ENCODE measurements around the gene REG1B.

Gene REG1B, protein sequence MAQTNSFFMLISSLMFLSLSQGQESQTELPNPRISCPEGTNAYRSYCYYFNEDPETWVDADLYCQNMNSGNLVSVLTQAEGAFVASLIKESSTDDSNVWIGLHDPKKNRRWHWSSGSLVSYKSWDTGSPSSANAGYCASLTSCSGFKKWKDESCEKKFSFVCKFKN

DNA sequence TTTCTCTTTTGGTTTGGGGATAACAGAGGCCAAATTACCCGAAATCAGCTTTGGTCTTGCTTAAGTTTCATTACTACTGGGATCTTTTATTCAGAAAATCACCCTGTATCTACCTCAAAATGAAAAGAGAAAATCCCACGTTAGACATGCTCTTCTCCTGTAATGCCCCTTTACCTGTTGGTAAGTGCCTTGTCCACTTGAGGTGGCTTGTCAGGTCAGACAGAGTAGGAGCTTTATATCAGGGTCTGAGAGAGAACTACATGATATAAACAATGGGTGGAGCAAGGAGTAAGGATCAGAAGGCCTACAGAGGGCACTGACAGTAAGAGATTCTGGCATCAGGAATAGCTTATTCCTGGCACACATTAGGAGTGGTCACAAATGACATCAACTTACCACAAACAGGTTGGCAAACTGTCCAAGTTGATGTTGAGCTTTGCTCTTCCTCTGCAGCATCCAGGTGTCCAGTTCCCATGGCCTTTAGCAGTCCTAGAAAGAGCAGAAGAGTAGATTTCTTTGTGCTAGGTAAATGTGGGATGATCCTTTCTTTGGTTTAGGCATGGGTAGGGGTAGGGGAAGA lies at the start of gene REG1B:
Gene REG1B (minus strand): TSS at position 209 of the 580 bp plus-strand sequence. CDS start 381 bp downstream, outside the sequence.
- no peak for DNase-seq (ENCODE audit: low spot score)

DNA sequence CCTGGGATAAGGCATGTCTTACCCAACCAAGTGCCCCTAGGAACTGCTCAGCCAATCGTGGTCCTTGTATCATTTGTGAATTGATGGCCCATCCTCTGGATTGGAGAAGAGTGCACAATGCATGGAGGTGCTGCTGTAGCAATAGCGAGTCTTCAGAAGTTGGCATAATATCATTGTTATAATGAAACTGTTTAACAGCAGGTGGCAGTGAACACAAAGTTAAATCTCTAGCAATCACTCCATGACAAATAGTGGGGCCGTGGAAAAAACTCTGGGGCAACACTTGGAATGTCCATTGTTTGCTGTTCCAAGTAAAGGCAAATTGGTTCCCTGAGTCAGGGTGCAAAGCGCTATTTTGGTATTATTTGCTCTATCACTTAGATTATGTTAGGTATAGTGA lies 43.9 kb upstream of the REG1B start:
- no peak for DNase-seq (ENCODE audit: low spot score)

DNA sequence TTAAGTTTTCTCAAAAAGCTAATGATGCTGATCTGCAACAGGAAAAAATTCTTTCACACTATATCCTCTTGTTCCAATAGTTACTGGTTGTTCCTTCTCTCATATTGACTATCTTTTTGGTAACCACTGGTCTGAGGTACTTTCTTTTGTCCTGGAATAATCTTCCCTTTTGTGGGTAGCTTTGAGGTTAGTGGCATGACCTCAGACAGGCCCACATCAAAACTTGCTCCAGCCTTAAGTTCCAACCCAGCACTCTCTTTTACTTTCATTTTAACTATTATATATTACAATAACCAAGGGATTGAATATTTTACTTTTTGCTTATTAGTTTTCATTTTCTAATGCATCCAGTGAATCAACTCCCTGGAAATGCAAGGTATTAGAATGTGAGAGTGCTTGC lies 42.0 kb upstream of the REG1B start:
- no peak for DNase-seq (ENCODE audit: low spot score)

DNA sequence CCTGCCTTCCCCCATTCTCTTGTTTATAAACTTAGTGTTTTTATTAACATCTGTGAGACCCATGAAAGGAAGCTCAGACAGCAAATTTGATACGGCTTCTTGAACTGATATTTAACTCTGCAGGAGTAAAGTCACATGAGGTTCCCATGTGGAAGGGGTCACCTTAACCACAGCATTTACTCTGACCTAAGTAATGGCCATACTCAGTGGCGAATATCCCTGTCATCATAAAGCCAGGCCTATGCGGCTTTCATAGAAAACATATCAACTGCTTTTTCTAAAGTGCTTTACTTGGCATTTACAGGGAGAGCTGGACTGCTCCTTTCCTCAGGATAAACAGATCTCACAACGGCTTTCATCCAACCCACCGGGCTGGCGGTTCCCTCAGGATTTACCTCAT lies 41.5 kb upstream of the REG1B start:
- no peak for DNase-seq (ENCODE audit: low spot score)

DNA sequence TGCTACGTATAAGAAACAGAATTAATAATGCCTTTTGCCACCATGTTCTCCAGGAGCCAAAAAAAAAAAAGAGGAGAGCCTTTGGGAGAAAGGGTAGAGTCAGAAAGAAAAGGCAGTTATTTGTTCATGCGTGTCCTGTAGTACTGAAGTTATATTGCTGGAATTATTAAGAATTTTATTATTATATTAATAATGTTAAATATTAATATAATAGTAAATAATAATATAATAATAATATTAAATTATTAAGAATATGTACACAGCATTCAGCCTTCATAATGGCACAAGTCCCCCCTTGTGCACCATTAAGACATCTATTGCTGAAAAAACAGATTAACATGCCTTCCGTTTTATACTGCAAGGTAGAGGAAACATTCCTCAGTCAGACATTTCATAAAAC lies 40.6 kb upstream of the REG1B start:
- DNase-seq (ENCODE audit: low spot score), result no peak

DNA sequence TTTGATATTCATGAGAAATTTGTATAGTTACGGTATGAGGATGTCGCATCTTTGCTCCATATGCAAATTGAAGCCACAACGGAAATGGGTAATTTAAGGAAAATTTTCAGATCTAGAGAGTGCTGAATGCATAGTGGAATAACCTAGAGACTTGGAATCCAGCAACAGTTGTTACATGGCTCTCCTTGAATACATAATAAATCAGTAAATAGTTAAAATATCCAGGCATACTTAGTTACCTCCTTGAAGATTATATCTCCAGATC lies 37.9 kb upstream of the REG1B start:
- DNase-seq (ENCODE audit: low spot score), result no peak

DNA sequence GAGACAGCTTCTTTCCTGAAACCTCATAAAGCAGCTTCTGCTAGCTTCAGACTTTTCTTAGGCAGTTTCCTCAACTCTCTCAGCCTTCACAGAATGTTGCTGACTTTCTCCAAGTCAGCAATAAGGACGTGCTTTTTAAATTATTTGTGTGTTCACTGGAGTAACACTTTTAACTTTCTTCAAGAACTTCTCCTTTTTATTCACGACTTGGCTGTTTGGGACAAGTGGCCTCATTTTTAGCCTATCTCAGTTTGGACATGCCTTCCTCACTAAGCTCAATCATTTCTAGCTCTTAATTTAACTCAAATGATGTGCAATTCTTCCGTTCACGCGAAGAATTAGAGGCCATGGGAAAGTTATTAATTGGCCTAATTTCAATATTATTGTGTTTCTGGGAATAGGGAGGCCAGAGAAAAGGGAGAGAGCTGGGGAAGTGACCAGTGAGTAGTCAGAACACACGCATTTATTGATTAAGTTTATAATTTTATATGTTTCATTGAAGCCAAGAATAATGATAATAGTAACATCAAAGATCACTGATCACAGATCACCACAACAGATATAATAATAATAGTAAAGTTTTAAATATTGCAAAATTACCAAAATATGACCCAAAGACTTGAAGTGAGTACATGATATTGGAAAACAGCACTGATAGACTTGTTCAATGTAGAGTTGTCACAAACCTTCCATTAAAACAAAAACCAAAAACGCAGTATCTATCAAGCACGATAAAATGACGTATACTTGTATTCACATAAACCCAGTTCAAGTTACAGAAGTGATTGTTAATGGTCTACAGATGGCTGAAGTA lies 37.3 kb upstream of the REG1B start:
- DNase-seq (ENCODE audit: low spot score), result no peak

DNA sequence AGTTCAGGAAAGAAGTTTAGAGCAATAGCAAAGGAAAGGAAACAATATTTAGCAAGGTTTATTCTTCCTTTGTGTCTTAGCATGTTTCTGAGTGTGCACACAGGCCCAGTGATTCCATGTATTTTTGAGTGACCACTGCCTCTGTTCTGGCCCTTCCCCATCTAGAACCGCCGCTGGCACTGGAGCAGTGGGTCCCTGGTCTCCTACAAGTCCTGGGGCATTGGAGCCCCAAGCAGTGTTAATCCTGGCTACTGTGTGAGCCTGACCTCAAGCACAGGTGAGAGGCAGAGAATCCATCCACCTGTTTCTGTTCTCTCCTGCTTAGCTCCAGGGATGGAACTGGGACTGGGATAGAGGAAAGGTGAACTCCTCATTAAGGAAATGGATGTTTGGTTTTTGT lies 34.9 kb upstream of the REG1B start:
- DNase-seq (ENCODE audit: low spot score), result no peak

DNA sequence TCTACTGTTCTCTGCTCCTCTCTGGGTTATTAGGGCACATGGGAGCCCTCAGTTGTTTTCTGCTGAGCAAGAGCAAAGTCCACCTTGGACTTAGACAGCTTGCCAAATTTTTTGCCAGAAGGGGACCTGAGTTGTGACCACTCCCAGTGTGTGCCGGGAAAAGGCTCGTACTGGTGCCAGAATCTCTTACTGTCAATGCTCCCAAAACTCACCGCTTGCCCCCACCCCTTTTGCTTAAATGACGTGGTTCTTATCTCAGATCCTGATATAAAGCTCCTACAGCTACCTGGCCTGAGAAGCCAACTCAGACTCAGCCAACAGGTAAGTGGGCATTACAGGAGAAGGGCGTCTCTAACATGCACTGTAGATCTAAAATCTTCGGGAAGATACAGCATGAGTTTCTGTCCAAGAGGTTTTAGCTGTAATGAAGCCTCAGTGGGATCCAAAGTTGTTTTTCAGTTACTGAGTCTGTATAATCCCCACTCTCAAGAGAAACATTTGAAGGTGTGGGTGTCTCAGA lies 32.5 kb upstream of the REG1B start, which contains the start of gene REG1A:
Gene REG1A (plus strand): TSS at position 295 of the 520 bp plus-strand sequence. CDS start 374 bp downstream, outside the sequence.
- DNase-seq (ENCODE audit: low spot score), result no peak

DNA sequence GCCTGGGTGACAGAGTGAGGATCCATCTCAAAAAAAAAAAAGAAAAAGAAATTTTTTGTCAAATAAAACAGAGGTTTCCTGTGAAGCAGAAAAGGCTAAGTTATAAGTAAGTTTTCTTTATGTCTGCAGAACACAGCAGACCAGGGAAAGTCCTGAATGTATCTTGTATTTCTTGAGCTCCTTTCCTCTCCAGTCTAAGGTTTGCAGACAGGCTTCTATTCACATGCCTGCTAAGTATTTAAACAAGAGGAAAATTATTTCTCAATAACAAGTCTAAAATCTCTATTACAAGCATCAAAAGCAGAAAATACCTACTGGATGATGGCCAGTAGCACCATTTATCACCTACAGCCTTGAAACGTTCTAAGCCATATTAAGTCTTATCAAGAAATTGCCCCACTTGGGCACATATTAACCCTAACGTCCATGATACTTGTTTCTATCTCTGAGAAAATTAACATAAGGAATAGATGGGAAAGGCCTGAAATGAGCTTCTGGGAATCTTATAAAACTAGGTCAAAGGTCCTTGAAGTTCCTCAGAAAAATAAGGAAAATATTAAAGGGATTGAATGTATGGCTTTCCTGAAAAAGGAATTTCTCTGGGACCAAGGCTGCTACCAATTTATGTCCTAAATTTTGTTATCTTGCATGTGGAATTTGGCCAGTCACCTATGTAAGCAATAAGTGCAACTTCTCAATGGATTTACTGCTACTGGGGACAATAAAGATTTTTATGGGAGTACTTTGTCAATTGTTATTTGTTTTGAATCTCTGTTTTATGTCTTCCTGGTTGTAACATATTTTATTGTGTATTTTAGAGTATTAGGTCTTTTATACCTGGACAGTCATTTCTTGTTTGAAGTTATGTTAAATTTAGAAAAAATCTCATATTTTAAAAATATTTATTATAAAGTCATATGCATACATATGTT lies 29.5 kb upstream of the REG1B start:
- peak; percentile 23 for DNase-seq (ENCODE audit: low spot score)

DNA sequence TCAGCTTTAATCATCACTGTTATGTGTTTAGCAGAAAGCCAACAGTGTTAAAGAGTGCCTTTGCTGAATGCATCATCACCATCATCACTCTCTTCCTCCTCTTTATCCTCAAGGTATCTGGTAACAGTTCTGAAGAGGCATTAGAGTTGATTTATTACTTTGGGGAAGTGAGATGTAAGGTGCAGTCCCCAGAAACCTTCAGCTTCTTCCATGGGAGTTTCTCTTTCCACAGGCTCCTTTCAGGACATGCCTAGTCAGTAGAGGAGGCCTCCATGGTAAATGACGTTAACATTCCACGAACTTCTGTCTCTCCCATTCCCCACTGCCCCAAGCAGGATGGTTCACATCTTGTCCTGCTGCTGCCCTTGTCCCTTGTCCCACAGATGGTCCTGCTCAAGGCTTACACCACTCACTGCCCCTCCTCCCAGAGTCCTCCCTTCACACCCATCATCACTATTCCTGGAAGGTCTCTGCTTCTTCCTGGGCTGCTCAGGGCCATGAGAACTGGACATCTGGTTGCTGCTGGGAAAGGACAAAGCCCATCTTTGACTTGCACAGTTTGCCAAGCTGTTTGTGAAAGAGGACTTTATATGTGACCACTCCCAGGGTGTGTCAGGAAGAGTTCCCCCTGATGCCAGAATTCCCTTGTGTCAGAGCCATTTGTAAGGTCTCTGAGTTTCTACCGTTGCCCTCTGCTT lies 27.2 kb upstream of the REG1B start:
- no peak for DNase-seq (ENCODE audit: low spot score)

DNA sequence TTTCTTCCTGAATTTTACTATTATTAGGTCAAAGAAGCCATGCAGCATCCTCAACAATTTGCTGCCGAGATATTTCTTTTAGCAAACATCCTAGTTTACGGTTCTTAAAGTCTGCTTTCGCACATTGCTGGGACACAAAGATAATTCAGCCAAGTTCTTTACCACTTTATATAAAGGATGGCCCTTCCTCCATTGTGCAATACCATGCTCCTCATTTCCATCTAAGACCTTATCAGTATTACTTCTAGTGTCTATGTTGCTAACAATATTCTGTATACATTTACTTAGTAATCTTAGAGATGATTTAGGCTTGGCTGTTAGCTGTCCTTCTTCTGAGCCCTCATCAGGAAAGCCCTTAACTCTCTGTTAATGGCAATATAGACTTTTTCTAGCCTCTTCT lies 24.5 kb upstream of the REG1B start:
- DNase-seq (ENCODE audit: low spot score), result no peak

DNA sequence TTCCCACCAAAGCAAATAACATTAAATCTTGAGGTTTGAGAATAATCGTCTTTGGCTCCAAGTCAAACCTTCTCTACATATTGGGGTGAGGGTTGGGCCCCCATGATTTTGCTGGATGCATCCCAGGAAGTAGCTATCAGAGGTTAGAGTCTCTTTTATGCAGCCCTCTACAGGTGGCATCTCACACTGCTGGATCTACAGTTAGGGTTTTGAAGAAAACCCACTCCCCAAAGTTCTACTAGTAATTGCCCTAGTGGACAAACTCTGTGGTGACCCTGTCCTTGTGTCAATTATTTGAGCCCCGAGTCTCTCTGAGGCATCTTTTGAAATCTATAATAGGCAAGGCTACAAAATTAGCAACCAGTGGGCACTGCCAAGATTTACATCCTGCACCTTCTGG lies 17.5 kb upstream of the REG1B start:
- no peak for DNase-seq (ENCODE audit: low spot score)

DNA sequence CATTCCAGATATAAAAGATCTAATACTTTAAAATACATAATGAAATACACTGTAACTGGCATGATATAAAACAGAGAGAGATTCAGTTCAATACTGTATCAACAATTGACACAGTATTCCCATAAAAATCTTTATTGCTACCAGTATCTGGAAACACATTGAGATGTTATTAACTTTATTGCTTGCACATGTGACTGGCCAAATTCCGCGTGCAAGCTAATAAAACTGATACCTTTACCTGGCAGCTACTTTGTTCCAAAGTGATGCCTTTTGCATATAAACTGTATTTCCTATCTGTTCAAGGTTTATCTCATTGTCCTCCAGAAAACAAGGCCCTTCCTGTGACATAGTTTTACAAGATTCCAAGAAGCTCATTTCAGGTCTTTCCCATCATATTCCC lies 15.4 kb upstream of the REG1B start:
- no peak for DNase-seq (ENCODE audit: low spot score)

DNA sequence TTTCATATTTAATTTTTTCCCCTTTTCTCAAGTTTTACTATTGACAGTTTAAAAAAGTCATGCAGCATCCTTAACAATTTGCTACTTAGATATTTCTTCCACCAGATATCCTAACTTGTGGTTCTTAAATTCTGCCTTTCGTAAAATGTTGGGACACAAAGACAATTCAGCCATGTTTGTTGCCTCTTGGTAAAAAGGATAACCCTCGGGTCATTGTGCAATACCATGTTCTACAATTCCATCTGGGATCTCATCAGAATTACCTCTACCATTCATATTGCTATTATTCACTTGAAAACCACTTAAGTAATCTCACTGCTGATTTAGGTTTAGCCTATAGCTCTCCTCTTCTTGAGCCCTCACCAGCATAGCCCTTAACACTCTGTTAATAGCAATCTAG lies 13.2 kb upstream of the REG1B start:
- DNase-seq (ENCODE audit: low spot score), result no peak

DNA sequence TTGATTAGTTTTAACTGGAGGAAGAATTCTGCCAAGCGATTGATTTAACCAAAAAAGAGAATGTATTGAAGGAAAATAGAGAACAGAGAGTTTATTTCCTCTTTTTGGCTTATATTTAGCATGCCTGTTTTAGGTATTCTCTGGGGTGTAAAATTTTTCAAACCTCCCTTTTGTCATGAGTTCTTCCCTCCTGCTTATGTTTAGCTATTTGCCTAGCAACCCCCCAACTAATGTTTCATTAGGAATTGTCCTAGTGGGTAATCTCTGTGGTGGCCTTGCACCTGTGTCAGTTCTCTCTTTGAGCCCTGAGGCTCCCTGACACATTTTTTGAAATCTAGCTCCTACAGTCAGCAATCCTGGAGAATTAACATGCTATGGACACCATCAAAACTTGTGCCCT lies 12.5 kb upstream of the REG1B start:
- no peak for DNase-seq (ENCODE audit: low spot score)

DNA sequence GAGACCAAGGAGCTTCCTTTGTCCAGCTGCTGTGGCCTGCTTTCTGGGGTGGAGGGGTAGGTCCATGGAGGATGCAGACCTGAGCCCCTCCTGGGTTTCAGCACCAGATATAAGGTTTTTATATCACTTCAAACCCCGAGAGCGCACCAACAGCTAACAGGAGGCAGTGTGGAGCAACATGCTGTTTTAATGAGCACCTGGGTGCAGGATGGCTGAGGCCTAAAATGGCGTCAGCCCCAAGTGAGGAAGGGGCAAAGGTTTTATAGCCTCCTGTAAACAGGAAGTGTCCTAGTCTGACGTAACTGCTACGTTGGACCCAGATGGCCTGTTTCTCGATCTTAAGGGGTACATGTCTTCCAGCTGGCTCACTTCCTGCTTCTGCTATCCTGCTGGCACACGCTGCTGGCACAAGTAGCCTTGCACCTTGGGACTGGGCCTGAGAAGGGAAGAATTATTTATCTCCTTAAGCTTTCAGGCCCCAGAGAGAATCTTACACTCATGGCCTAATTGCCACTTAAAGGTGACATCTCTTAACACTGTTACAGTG lies 11.4 kb upstream of the REG1B start:
- no peak for DNase-seq (ENCODE audit: low spot score)

DNA sequence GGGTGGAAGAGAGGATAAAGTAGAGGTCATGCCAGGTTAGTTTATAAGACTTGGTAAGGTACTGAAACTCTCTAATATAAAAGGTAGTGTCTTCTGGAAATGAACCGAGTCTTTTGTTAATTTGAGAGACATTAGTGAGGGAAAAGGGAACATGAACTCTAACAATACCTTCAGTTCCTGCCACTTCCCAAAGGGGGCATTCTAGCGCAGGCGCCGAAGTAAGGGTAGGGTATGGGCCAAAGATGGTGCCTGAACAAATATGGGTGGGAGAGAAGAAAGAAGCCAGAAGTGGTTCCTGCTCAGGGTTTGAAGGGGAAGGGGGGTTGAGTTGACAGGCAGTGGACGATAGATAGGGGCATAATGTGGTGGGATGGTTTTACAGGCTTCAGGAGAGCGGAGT lies 10.1 kb upstream of the REG1B start:
- no peak for DNase-seq (ENCODE audit: low spot score)

DNA sequence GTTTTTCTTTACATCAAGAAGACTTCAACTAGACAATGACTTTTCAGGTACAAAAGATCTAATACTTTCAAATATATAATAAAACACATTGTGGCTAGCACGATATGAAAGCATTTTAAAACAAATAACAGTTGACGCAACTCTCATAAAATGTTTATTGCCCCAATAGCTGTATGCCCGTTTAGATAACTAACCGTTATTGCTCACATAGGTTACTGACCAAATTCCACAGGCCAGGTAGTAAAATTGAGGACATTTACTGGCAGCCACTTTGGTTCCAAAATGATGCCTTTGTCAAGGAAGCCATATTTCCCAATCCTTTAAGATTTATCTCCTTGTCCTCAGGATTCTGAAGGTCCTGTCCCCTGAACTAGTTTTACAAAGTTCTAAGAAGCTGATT lies 2.9 kb upstream of the REG1B start:
- peak; percentile 38 for DNase-seq (ENCODE audit: low spot score)

DNA sequence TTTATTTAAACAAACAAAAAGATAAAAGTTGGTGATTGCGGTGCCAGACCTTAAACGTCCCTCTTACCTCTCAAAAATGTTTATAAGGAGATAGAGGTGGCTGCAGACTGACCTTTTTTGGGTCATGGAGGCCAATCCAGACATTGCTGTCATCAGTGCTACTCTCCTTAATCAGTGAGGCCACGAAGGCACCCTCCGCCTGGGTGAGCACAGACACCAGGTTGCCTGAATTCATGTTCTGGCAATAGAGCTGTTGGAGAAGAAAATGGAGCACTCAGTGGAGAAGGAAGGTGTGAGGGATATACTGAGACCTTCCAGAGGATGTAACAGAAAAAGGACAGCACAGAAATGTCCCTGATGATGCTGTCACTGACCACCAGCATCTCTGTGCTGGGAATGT lies 1.5 kb downstream of the REG1B start:
- no peak for DNase-seq (ENCODE audit: low spot score)

DNA sequence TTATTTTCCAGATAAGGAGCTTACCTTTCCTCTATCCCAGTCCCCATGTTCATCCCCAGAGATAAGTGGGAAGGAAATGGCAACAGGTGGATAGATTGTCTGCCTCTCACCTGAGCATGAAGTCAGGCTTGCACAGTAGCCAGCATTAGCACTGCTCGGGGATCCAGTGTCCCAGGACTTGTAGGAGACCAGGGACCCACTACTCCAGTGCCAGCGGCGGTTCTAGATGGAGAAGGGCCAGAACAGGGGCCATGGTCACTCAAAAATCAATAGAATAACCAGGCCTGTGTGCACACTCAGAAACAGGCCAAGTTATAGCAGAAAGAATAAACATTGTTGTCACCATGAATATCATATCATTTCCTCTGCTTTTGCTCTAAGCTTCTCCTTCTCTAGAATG lies 2.4 kb downstream of the REG1B start:
- DNase-seq (ENCODE audit: low spot score), result no peak

Measured in HuH-7 (cell line).